SK-N-SH treated with all-trans-retinoic acid at 6 μM for 48 hours (cell line): ENCODE measurements around the gene OR4K15.

ENCODE experiments used
- ATAC-seq: fragments of 200-7000 bp; cut with Tn5 transposase; 3 replicates; pipeline ENCODE4 v1.9.1; 2020; ENCODE audit warnings: mild to moderate bottlenecking, moderate library complexity
- ARNTL ChIP-seq: fragments of 450-650 bp; formaldehyde crosslinking; IDR thresholded peaks from 2 replicates; pipeline ENCODE4 v1.5.0; 2020; ENCODE audit warnings: low read depth, mild to moderate bottlenecking, moderate library complexity, borderline replicate concordance
- CREB5 ChIP-seq: fragments of 250-450 bp; sonication (Bioruptor Pico); IDR thresholded peaks from 2 replicates; pipeline ENCODE4 v1.5.1; 2020; ENCODE audit warnings: low read depth, mild to moderate bottlenecking, moderate library complexity
- CSDC2 ChIP-seq: fragments of 250-450 bp; sonication (Bioruptor Pico); IDR thresholded peaks from 2 replicates; pipeline ENCODE4 v1.5.0; 2020; ENCODE audit warnings: mild to moderate bottlenecking, moderate library complexity
- ESRRG ChIP-seq: fragments of 250-450 bp; sonication (Bioruptor Pico); IDR thresholded peaks from 2 replicates; pipeline ENCODE4 v1.6.1; 2021; ENCODE audit warnings: mild to moderate bottlenecking
- GLIS3 ChIP-seq: fragments of 250-450 bp; sonication (Bioruptor Pico); IDR thresholded peaks from 2 replicates; pipeline ENCODE4 v1.5.0; 2020; ENCODE audit warnings: mild to moderate bottlenecking, moderate library complexity
- ISL1 ChIP-seq: fragments of 250-450 bp; sonication (Bioruptor Pico); IDR thresholded peaks from 2 replicates; pipeline ENCODE4 v2.1.2; 2022; ENCODE audit warnings: mild to moderate bottlenecking, moderate library complexity
- OSR1 ChIP-seq: fragments of 250-450 bp; sonication (Bioruptor Pico); IDR thresholded peaks from 2 replicates; pipeline ENCODE4 v1.8.0; 2022; ENCODE audit warnings: moderate library complexity, mild to moderate bottlenecking, inconsistent platforms
- PATZ1 ChIP-seq: fragments of 250-450 bp; sonication (Bioruptor Pico); IDR thresholded peaks from 2 replicates; pipeline ENCODE4 v1.8.0; 2020; ENCODE audit warnings: mild to moderate bottlenecking, moderate library complexity, borderline replicate concordance
- POU6F1 ChIP-seq: fragments of 250-450 bp; sonication (Bioruptor Pico); IDR thresholded peaks from 2 replicates; pipeline ENCODE4 v1.8.0; 2021; ENCODE audit warnings: low read depth, mild to moderate bottlenecking, moderate library complexity, borderline replicate concordance
- PPARA ChIP-seq: fragments of 250-450 bp; sonication (Bioruptor Pico); IDR thresholded peaks from 2 replicates; pipeline ENCODE4 v1.5.0; 2020; ENCODE audit warnings: mild to moderate bottlenecking, borderline replicate concordance
- RARB ChIP-seq: fragments of 250-450 bp; sonication (Bioruptor Pico); IDR thresholded peaks from 2 replicates; pipeline ENCODE4 v1.8.0; 2021; ENCODE audit warnings: mild to moderate bottlenecking, moderate library complexity
- SNAI2 ChIP-seq: fragments of 250-450 bp; sonication (Bioruptor Pico); IDR thresholded peaks from 2 replicates; pipeline ENCODE4 v1.5.0; 2020; ENCODE audit warnings: mild to moderate bottlenecking, moderate library complexity
- TOX ChIP-seq: fragments of 250-450 bp; sonication (Bioruptor Pico); IDR thresholded peaks from 2 replicates; pipeline ENCODE4 v1.8.0; 2021; ENCODE audit warnings: mild to moderate bottlenecking, moderate library complexity, borderline replicate concordance
- ZC3H10 ChIP-seq: fragments of 250-450 bp; sonication (Bioruptor Pico); IDR thresholded peaks from 2 replicates; pipeline ENCODE4 v1.5.1; 2021; ENCODE audit warnings: mild to moderate bottlenecking, moderate library complexity
- ZFP3 ChIP-seq: fragments of 250-450 bp; sonication (Bioruptor Pico); IDR thresholded peaks from 2 replicates; pipeline ENCODE4 v1.5.0; 2020; ENCODE audit warnings: mild to moderate bottlenecking, moderate library complexity
- ZNF565 ChIP-seq: fragments of 450-650 bp; formaldehyde crosslinking; conservative IDR thresholded peaks from 2 replicates; pipeline ENCODE4 v1.5.0; 2020; ENCODE audit warnings: low read depth, mild to moderate bottlenecking, moderate library complexity
- ZNF70 ChIP-seq: fragments of 450-650 bp; formaldehyde crosslinking; IDR thresholded peaks from 2 replicates; pipeline ENCODE4 v1.5.0; 2020; ENCODE audit warnings: mild to moderate bottlenecking, moderate library complexity
- TF ChIP-seq, protein P1 (sequence below): fragments of 250-450 bp; sonication (Bioruptor Pico); IDR thresholded peaks from 2 replicates; pipeline ENCODE4 v1.5.1; 2021; ENCODE audit warnings: mild to moderate bottlenecking, moderate library complexity
- TF ChIP-seq, protein P2 (sequence below): fragments of 250-450 bp; sonication (Bioruptor Pico); IDR thresholded peaks from 2 replicates; pipeline ENCODE4 v1.5.0; 2020; ENCODE audit warnings: mild to moderate bottlenecking, moderate library complexity

Gene OR4K15, protein sequence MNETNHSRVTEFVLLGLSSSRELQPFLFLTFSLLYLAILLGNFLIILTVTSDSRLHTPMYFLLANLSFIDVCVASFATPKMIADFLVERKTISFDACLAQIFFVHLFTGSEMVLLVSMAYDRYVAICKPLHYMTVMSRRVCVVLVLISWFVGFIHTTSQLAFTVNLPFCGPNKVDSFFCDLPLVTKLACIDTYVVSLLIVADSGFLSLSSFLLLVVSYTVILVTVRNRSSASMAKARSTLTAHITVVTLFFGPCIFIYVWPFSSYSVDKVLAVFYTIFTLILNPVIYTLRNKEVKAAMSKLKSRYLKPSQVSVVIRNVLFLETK

DNA sequence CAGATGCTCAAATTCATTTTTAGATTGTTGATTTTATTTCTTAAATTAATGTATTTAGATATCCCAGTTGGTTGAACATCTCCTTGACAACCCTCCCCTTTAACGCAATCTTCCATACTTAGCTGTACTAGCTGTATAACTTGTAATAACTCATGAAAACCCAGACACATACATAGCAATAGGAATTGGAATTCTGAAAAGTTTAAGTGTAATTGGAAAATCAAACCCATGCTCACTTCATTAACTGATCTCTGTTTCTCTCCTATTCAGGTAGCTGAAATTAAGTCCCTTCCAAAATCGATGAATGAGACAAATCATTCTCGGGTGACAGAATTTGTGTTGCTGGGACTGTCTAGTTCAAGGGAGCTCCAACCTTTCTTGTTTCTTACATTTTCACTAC, at the start of gene OR4K15:
Gene OR4K15, plus strand, starts transcription at position 301 of the 400 bp plus-strand sequence. Its CDS starts 0 bp downstream, at position 301.
- no peak for ATAC-seq
- TF ChIP-seq GLIS3 (CRISPR knock-in tag) (no peak), RARB (CRISPR knock-in tag) (no peak)
- TF ChIP-seq, all 23 proteins: peak for 0

GRCh38 chr14:19930617-19931016, 44.8 kb upstream of the OR4K15 start, which contains the start of gene OR4K1:
OR4K1 (plus strand) TSS chr14:19930917; CDS start chr14:19935667, 4,750 bp downstream.
- no peak for ATAC-seq
- TF ChIP-seq POU6F1 (CRISPR knock-in tag) (no peak), PATZ1 (no peak), CSDC2 (no peak), ZNF70 (CRISPR knock-in tag) (no peak), SNAI2 (no peak), ESRRG (no peak)
- TF ChIP-seq, protein P1, sequence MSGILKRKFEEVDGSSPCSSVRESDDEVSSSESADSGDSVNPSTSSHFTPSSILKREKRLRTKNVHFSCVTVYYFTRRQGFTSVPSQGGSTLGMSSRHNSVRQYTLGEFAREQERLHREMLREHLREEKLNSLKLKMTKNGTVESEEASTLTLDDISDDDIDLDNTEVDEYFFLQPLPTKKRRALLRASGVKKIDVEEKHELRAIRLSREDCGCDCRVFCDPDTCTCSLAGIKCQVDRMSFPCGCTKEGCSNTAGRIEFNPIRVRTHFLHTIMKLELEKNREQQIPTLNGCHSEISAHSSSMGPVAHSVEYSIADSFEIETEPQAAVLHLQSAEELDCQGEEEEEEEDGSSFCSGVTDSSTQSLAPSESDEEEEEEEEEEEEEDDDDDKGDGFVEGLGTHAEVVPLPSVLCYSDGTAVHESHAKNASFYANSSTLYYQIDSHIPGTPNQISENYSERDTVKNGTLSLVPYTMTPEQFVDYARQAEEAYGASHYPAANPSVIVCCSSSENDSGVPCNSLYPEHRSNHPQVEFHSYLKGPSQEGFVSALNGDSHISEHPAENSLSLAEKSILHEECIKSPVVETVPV (CRISPR knock-in tag): no peak
- TF ChIP-seq, all 23 proteins: peak for 0

DNA sequence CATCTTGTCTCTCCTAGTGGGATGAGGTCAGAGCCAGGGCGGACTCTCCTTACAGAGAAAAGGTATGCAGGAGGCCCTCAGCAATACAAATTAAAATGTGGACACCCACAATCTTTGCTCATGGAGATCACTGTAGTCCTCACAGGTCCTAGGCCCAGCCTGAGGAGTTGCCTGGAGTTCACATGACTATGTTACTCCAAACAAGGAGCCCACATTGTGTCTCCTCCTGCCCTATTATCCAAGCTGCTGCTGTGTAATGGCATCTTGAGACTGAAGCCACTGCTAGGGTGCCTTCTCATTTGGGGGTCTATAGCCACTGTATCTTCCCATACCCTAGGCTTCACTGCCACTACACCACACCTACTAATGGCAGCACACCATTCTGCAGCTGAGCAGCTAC, 33.7 kb upstream of the OR4K15 start:
- TF ChIP-seq GLIS3 (CRISPR knock-in tag) (no peak), POU6F1 (CRISPR knock-in tag) (no peak), OSR1 (CRISPR knock-in tag) (no peak), ARNTL (no peak), ZC3H10 (CRISPR knock-in tag) (no peak), ZNF70 (CRISPR knock-in tag) (no peak)
- ATAC-seq: no peak

DNA sequence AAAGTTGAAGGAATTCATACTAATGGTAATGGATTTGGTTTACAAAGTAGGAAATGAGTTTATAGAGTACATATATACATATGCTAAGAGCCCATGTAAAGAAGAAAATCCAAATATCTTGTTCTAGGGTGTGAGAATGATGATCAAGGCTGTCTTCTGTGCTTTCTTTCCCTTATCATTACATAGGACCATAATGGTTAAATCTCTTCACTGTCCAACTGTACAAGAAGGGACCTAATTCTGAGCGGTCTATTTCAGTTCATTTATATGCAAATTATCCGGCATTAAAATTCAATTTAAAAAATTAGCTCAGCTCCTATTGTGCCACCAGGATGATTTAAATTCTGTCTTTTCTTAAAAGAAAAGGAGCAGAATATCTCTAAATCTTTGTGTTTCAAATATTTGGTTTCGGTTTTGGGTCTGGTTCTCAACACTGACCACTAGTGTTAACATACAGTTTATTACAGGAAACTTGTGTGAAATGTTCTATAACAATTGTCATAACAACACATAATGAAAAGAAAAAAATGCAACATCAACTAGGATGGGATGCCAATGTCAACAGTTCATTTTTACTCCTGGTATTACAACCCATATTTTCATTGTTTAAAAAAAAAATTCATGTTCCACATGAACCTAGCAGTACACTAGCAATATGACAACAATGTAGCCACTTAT, 27.8 kb upstream of the OR4K15 start:
- TF ChIP-seq RARB (CRISPR knock-in tag) (no peak), OSR1 (CRISPR knock-in tag) (no peak), ZFP3 (no peak), ZNF565 (CRISPR knock-in tag) (no peak), TOX (CRISPR knock-in tag) (no peak), PPARA (no peak), CREB5 (no peak), GLIS3 (CRISPR knock-in tag) (no peak), ISL1 (CRISPR knock-in tag) (no peak)
- TF ChIP-seq, protein P2, sequence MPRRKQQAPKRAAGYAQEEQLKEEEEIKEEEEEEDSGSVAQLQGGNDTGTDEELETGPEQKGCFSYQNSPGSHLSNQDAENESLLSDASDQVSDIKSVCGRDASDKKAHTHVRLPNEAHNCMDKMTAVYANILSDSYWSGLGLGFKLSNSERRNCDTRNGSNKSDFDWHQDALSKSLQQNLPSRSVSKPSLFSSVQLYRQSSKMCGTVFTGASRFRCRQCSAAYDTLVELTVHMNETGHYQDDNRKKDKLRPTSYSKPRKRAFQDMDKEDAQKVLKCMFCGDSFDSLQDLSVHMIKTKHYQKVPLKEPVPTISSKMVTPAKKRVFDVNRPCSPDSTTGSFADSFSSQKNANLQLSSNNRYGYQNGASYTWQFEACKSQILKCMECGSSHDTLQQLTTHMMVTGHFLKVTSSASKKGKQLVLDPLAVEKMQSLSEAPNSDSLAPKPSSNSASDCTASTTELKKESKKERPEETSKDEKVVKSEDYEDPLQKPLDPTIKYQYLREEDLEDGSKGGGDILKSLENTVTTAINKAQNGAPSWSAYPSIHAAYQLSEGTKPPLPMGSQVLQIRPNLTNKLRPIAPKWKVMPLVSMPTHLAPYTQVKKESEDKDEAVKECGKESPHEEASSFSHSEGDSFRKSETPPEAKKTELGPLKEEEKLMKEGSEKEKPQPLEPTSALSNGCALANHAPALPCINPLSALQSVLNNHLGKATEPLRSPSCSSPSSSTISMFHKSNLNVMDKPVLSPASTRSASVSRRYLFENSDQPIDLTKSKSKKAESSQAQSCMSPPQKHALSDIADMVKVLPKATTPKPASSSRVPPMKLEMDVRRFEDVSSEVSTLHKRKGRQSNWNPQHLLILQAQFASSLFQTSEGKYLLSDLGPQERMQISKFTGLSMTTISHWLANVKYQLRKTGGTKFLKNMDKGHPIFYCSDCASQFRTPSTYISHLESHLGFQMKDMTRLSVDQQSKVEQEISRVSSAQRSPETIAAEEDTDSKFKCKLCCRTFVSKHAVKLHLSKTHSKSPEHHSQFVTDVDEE (CRISPR knock-in tag): no peak
- ATAC-seq: peak; percentile 92
